ENCODE data around the gene COG3. TPM values are rescaled to one million over a fixed set of nuclear protein-coding genes. Genes with fewer than 3 reads are reported as not detected.

Gene COG3
- total and polyA plus RNA-seq, 2 of the 13 experiments (the other 11 are each of a cell fraction or from before 2014, with no cell fraction given), result 37.8 to 47.5 TPM

- TF ChIP-seq ZFP91 (CRISPR knock-in tag; IDR thresholded peaks at IDR 0.05; ENCODE audit: borderline replicate concordance), result peak; percentile 74
- no peak for TF ChIP-seq NCOA5 (CRISPR knock-in tag; IDR thresholded peaks at IDR 0.05)
- peak; percentile 3; the same call in 1 of the 2 replicates for TF ChIP-seq STAT6 (CRISPR knock-in tag; IDR thresholded peaks at IDR 0.05; ENCODE audit: borderline replicate concordance)
- peak; percentile 62; the same call in 1 of the 2 replicates for TF ChIP-seq ARID4A (CRISPR knock-in tag; IDR thresholded peaks at IDR 0.05; ENCODE audit: borderline replicate concordance)
- peak; percentile 82 for TF ChIP-seq POLR2G (IDR thresholded peaks at IDR 0.05; ENCODE audit: low read depth, low read length)
- TF ChIP-seq ZNF678 (CRISPR knock-in tag; IDR thresholded peaks at IDR 0.05), result no peak
- peak; percentile 80 for TF ChIP-seq IKZF5 (CRISPR knock-in tag; IDR thresholded peaks at IDR 0.05)
- peak; percentile 16; the same call in 1 of the 2 replicates for TF ChIP-seq ZNF652 (CRISPR knock-in tag; IDR thresholded peaks at IDR 0.05; ENCODE audit: borderline replicate concordance, low read depth)
- TF ChIP-seq CREBL2 (CRISPR knock-in tag; IDR thresholded peaks at IDR 0.05; ENCODE audit: borderline replicate concordance), result no peak
- no peak for TF ChIP-seq NR1H2 (CRISPR knock-in tag; IDR thresholded peaks at IDR 0.05; ENCODE audit: borderline replicate concordance, low read depth)
- TF ChIP-seq RBFOX2 (IDR thresholded peaks at IDR 0.05; ENCODE audit: low read depth, low read length), result peak; percentile 67
- no peak for TF ChIP-seq ELK4 (CRISPR knock-in tag; IDR thresholded peaks at IDR 0.05; ENCODE audit: borderline replicate concordance)
- no peak for TF ChIP-seq ZEB1 (IDR thresholded peaks at IDR 0.05; ENCODE audit: insufficient replicate concordance, low read depth)
- TF ChIP-seq ATF3 (CRISPR knock-in tag; IDR thresholded peaks at IDR 0.05), result peak; percentile 44; the same call in 1 of the 2 replicates
- TF ChIP-seq ZNF782 (CRISPR knock-in tag; IDR thresholded peaks at IDR 0.05; ENCODE audit: borderline replicate concordance), result no peak
- TF ChIP-seq ZNF644 (CRISPR knock-in tag; IDR thresholded peaks at IDR 0.05; ENCODE audit: low read depth), result peak; percentile 67
- TF ChIP-seq ZNF557 (CRISPR knock-in tag; IDR thresholded peaks at IDR 0.05), result no peak
Observed at GRCh38 chr13:45447050-45447661, 17.6 kb upstream of the COG3 start (continued).
